Measurements from ENCODE around the gene LRRC4C. TPM values are rescaled to one million over a fixed set of nuclear protein-coding genes. Genes with fewer than 3 reads are reported as not detected.

LRRC4C gene
- total and polyA plus RNA-seq, 10 of the 15 experiments (the other 5 are each of a cell fraction or from before 2014, with no cell fraction given) = 1.5 TPM; not detected in 9

GRCh38 chr11:40380835-40381234 lies 1078.6 kb downstream of the LRRC4C start:
- TF ChIP-seq IRF4 (IDR thresholded peaks at IDR 0.05; ENCODE audit: low read depth, low read length) (no peak), HDAC6 (IDR thresholded peaks at IDR 0.05; ENCODE audit: unreplicated experiment) (no peak), ZZZ3 (IDR thresholded peaks at IDR 0.05; ENCODE audit: control insufficient read depth, insufficient read length, low read depth) (no peak), GABPA (IDR thresholded peaks at IDR 0.05; ENCODE audit: low read depth) (no peak), BHLHE40 (IDR thresholded peaks at IDR 0.05; ENCODE audit: borderline replicate concordance in 1 of 2, low read depth in 2 of 2, low read length in 1 of 2) (no peak), NFIC (IDR thresholded peaks at IDR 0.05; ENCODE audit: low read depth, low read length) (no peak), SREBF1 (IDR thresholded peaks at IDR 0.05; ENCODE audit: low read length) (no peak), WRNIP1 (IDR thresholded peaks at IDR 0.05; ENCODE audit: borderline replicate concordance, low read depth, low read length) (no peak), SUZ12 (IDR thresholded peaks at IDR 0.05; ENCODE audit: unreplicated experiment) (no peak), IRF3 (IDR thresholded peaks at IDR 0.05) (no peak), HDGF (IDR thresholded peaks at IDR 0.05) (no peak), POU2F2 (IDR thresholded peaks at IDR 0.05; ENCODE audit: borderline replicate concordance, low read depth, low read length) (no peak), CBFB (IDR thresholded peaks at IDR 0.05; ENCODE audit: low read depth) (no peak)
- TF ChIP-seq, protein P1, sequence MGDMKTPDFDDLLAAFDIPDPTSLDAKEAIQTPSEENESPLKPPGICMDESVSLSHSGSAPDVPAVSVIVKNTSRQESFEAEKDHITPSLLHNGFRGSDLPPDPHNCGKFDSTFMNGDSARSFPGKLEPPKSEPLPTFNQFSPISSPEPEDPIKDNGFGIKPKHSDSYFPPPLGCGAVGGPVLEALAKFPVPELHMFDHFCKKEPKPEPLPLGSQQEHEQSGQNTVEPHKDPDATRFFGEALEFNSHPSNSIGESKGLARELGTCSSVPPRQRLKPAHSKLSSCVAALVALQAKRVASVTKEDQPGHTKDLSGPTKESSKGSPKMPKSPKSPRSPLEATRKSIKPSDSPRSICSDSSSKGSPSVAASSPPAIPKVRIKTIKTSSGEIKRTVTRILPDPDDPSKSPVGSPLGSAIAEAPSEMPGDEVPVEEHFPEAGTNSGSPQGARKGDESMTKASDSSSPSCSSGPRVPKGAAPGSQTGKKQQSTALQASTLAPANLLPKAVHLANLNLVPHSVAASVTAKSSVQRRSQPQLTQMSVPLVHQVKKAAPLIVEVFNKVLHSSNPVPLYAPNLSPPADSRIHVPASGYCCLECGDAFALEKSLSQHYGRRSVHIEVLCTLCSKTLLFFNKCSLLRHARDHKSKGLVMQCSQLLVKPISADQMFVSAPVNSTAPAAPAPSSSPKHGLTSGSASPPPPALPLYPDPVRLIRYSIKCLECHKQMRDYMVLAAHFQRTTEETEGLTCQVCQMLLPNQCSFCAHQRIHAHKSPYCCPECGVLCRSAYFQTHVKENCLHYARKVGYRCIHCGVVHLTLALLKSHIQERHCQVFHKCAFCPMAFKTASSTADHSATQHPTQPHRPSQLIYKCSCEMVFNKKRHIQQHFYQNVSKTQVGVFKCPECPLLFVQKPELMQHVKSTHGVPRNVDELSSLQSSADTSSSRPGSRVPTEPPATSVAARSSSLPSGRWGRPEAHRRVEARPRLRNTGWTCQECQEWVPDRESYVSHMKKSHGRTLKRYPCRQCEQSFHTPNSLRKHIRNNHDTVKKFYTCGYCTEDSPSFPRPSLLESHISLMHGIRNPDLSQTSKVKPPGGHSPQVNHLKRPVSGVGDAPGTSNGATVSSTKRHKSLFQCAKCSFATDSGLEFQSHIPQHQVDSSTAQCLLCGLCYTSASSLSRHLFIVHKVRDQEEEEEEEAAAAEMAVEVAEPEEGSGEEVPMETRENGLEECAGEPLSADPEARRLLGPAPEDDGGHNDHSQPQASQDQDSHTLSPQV (IDR thresholded peaks at IDR 0.05) = no peak
- TF ChIP-seq, protein P2, sequence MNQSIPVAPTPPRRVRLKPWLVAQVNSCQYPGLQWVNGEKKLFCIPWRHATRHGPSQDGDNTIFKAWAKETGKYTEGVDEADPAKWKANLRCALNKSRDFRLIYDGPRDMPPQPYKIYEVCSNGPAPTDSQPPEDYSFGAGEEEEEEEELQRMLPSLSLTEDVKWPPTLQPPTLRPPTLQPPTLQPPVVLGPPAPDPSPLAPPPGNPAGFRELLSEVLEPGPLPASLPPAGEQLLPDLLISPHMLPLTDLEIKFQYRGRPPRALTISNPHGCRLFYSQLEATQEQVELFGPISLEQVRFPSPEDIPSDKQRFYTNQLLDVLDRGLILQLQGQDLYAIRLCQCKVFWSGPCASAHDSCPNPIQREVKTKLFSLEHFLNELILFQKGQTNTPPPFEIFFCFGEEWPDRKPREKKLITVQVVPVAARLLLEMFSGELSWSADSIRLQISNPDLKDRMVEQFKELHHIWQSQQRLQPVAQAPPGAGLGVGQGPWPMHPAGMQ (IDR thresholded peaks at IDR 0.05; ENCODE audit: borderline replicate concordance) = no peak
- TF ChIP-seq, protein P3, sequence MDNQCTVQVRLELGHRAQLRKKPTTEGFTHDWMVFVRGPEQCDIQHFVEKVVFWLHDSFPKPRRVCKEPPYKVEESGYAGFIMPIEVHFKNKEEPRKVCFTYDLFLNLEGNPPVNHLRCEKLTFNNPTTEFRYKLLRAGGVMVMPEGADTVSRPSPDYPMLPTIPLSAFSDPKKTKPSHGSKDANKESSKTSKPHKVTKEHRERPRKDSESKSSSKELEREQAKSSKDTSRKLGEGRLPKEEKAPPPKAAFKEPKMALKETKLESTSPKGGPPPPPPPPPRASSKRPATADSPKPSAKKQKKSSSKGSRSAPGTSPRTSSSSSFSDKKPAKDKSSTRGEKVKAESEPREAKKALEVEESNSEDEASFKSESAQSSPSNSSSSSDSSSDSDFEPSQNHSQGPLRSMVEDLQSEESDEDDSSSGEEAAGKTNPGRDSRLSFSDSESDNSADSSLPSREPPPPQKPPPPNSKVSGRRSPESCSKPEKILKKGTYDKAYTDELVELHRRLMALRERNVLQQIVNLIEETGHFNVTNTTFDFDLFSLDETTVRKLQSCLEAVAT (IDR thresholded peaks at IDR 0.05) = no peak
- no peak for FAIRE-seq

More at GRCh38 chr11:40380835-40381234, 1078.6 kb downstream of the LRRC4C start:
- no peaks in the 10 kb centered on the region for H3K36me3 ChIP-seq (ENCODE audit: control insufficient read depth in 2 of 2, insufficient read depth in 2 of 2, low read length in 1 of 2)
- no peaks in the 10 kb centered on the region for H3K27me3 ChIP-seq (replicated peaks in 1 of 2; ENCODE audit: control insufficient read depth in 2 of 2, insufficient read depth in 2 of 2, low read length in 1 of 2)
- no peaks in the 10 kb centered on the region for H3K4me1 ChIP-seq (ENCODE audit: control insufficient read depth, insufficient read depth, low read length)
- H3K9ac ChIP-seq (ENCODE audit: control insufficient read depth, insufficient read depth, low read length) = no peak overlapping the region
- ChIA-PET CTCF (interaction anchor here (0.6 kb wide), 1 partner anchor 182 kb away, joined by 3 read pairs; no protein-coding TSS in a partner anchor), RAD21 (ENCODE audit: unreplicated experiment) (no interaction called here), POLR2A (no interaction called here), SMC1A (ENCODE audit: uncharacterized antibody, unreplicated experiment) (no interaction called here)
- 42% methylated on average over 5 of the region's 5 CpGs for WGBS (ENCODE audit: insufficient coverage, insufficient replicate concordance, low lambda C conversion rate, missing lambda C conversion rate)
- no peaks in the 10 kb centered on the region for H3K79me2 ChIP-seq (ENCODE audit: control insufficient read depth, insufficient read depth, low read length)
- BruUV-seq (replicated peaks) = no TSS peak
- no peaks in the 10 kb centered on the region for H4K20me1 ChIP-seq (ENCODE audit: control insufficient read depth, insufficient read depth)
- ATAC-seq = no peak
- H2AFZ ChIP-seq (ENCODE audit: control insufficient read depth, low read depth, low read length) = no peak overlapping the region
- no peak overlapping the region for H3K4me2 ChIP-seq (ENCODE audit: control insufficient read depth, insufficient read depth)
- H3K9me3 ChIP-seq (replicated peaks; ENCODE audit: control insufficient read depth, insufficient read depth, low read length) = no peaks in the 10 kb centered on the region
- DNase-seq (ENCODE audit: low read depth, low spot score) = no peak
- no peak overlapping the region for H3K4me3 ChIP-seq
- no peak overlapping the region for H3K27ac ChIP-seq (ENCODE audit: control insufficient read depth, insufficient read depth)
- intact Hi-C loops (cut with micrococcal nuclease; ENCODE audit: unreplicated experiment) (no loop called here), in situ Hi-C loops (cut with MboI) (no loop called here)
